ENCODE data around the gene RFTN1. TPM values are rescaled to one million over a fixed set of nuclear protein-coding genes. Genes with fewer than 3 reads are reported as not detected.

The RFTN1 gene
- total RNA-seq, 4 donors from 2014 or later = 11.2 to 39.5 (median 25.6) TPM

DNA sequence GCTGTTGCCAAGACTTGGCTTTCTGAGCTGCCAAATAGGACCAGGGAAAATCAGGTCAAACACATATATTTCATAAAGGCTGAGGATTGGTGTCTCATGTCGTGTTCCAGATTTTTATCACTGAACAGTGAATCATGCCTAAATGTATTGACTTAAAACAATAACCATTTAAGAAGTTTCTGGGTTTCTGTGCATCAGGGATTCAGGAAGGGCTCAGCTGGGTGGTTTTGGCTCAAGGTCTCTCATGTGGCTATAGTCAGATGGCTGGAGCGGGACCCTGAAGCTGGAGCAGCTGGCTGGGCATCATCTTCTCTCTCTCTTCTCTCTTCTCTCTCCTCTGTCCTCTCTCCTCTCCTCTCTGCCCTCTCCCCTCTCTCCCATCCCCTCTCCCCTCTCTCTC lies 10.7 kb upstream of the RFTN1 start:
- no peak overlapping the region for H3K4me3 ChIP-seq (ENCODE audit: low read depth, poor library complexity, severe bottlenecking)
- intact Hi-C loops (cut with DNase I; ENCODE audit: low total_unique reads) = no loop called here
- WGBS, 2 donors = 63 to 72% methylated on average over 2 of the region's 2 CpGs
- TF ChIP-seq POLR2A (IDR thresholded peaks at IDR 0.05) = no peak
- TF ChIP-seq, protein P1, sequence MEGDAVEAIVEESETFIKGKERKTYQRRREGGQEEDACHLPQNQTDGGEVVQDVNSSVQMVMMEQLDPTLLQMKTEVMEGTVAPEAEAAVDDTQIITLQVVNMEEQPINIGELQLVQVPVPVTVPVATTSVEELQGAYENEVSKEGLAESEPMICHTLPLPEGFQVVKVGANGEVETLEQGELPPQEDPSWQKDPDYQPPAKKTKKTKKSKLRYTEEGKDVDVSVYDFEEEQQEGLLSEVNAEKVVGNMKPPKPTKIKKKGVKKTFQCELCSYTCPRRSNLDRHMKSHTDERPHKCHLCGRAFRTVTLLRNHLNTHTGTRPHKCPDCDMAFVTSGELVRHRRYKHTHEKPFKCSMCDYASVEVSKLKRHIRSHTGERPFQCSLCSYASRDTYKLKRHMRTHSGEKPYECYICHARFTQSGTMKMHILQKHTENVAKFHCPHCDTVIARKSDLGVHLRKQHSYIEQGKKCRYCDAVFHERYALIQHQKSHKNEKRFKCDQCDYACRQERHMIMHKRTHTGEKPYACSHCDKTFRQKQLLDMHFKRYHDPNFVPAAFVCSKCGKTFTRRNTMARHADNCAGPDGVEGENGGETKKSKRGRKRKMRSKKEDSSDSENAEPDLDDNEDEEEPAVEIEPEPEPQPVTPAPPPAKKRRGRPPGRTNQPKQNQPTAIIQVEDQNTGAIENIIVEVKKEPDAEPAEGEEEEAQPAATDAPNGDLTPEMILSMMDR (IDR thresholded peaks at IDR 0.05) = no peak
- DNase-seq (ENCODE audit: low spot score in 2 of 2) = no peak

GRCh38 chr3:16523778-16524177 lies 10.3 kb upstream of the RFTN1 start:
- 77 to 84% methylated on average over 2 of the region's 2 CpGs for WGBS, 2 donors
- intact Hi-C loops (cut with DNase I; ENCODE audit: low total_unique reads) = no loop called here

DNA sequence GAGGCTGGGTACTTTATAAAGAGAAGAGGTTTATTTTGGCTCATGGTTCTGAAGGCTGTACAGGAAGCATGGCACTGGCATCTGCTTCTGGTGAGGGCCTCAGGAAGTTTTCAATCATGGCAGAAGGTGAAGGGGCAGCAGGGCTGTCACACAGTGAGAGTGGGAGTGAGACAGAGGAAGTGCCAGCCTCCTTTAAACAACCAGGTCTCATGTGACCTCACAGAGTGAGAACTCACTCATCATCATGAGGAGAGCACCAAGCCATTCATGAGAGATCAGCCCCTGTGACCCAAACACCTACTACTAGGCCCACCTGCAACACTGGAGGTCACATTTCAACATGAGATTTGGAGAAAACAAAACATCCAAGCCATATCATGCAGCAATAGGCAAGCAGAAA lies 9.3 kb upstream of the RFTN1 start:
- no peak overlapping the region for H3K4me3 ChIP-seq (ENCODE audit: low read depth, poor library complexity, severe bottlenecking)

More at GRCh38 chr3:16523778-16524177, 10.3 kb upstream of the RFTN1 start:
- DNase-seq (ENCODE audit: low spot score in 2 of 2) = no peak
- TF ChIP-seq, protein P1 (IDR thresholded peaks at IDR 0.05) = no peak
- no peak for TF ChIP-seq POLR2A (IDR thresholded peaks at IDR 0.05)
- no peak overlapping the region for H3K4me3 ChIP-seq (ENCODE audit: low read depth, poor library complexity, severe bottlenecking)

GRCh38 chr3:16520970-16521881 lies 7.7 kb upstream of the RFTN1 start:
- 41 to 48% methylated on average over 5 of the region's 5 CpGs for WGBS, 2 donors
- intact Hi-C loops (cut with DNase I; ENCODE audit: low total_unique reads) = no loop called here
- no peak for DNase-seq (ENCODE audit: low spot score in 2 of 2)
- TF ChIP-seq, protein P1 (IDR thresholded peaks at IDR 0.05) = no peak
- no peak for TF ChIP-seq POLR2A (IDR thresholded peaks at IDR 0.05)
- H3K4me3 ChIP-seq (ENCODE audit: low read depth, poor library complexity, severe bottlenecking) = no peak overlapping the region

More for the DNA sequence above, 9.3 kb upstream of the RFTN1 start:
- no peak for TF ChIP-seq POLR2A (IDR thresholded peaks at IDR 0.05)
- TF ChIP-seq, protein P1 (IDR thresholded peaks at IDR 0.05) = no peak
- DNase-seq (ENCODE audit: low spot score in 2 of 2) = no peak
- intact Hi-C loops (cut with DNase I; ENCODE audit: low total_unique reads) = no loop called here

DNA sequence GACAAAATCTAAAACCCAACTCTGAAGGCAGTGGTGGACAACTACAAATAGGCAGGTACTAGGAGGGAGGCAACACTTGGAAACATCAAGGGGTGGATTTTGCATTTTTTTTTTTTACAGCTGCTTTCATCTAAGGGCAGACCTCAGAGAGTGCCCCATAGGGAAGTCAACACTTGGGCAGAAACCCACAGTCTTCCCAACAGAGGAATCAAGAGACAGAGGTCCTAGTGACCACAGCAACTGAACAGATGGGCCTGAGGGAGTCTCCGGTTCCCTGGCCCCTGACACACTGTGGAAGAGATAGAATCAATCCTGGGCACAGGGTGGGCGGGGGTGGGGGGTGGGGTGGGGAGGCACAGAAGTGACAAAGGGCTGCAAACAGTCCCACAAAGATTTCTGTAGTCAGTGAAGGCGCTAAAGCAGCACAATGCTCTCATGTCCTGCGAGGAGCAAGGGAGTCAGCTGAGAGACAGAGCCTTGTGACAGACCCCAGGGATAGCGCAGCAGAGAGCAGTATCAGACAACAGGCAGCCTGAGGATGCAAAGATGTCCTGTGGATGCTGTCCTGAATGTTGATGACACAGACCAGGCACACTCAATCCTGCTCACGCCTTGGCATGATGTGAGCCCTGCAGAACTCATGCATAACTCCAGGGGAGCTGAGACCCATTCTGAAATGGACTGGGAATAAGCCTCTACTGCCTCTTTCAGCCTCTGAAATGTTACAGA lies 6.9 kb upstream of the RFTN1 start:
- intact Hi-C loops (cut with DNase I; ENCODE audit: low total_unique reads) = no loop called here

More for the DNA sequence above, 6.9 kb upstream of the RFTN1 start:
- WGBS, 2 donors = 89 to 90% methylated on average over 6 of the region's 6 CpGs
- H3K4me3 ChIP-seq (ENCODE audit: low read depth, poor library complexity, severe bottlenecking) = no peak overlapping the region
- no peak for DNase-seq (ENCODE audit: low spot score in 2 of 2)
- no peak for TF ChIP-seq POLR2A (IDR thresholded peaks at IDR 0.05)
- TF ChIP-seq, protein P1 (IDR thresholded peaks at IDR 0.05) = no peak

All from lower leg skin (tissue), 4 donors.